ENCODE data around the gene CMC2.

Gene CMC2

DNA sequence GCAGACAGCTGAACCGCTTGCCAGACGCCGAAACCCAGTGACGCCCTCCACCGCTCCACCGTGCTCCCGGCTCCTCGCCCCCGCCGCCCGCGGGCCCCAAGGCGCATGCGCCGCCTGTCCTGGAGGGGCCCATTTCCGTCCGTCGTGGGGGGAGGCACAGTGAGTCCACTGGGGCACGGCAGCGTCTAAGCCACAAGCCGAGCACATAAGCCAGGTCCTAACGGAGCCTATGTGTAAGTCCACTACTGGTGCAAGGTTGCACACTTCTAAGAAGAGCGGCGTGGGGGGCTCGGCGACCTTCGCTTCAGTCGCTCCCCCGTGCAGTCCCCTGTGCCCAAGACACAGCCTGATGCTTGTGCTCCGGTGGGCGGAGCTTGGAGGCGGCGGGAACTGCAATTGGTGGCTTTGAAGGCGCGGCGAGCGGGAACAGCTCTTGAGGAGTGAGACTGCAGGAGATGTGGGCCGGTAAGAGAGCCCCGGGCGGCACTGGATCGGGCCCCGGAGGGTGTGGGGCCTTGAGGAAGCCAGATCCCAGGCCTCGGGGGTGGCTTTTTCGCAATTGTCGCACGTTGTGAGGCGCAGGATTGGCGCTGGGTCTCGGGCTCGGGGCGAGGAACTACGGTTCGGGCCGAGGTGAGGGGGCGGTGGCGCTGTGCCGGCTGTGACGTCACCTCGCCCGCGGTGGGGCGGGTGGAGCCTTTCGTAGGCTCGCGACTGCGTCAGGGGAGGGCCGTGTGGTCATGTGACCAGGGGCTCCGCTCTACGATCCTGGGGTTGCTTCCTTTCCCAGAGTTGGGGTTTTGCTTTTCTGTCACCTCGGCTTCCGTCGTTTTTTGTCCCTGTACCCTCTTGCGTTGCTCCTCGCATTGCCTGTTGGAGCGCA lies at the start of gene CMC2, which contains the start of gene CENPN:
CMC2 (minus strand) TSS at position 73 of the 883 bp plus-strand sequence. CDS start 9,491 bp downstream, outside the sequence.
CENPN (plus strand) TSS at position 402 of the 883 bp plus-strand sequence. CDS start 4,726 bp downstream, outside the sequence.
- DNase-seq: peak; percentile 96

- DNase-seq: no peak
These were observed 47.1 kb upstream of the CMC2 start for GRCh38 chr16:81053761-81054160.

DNA sequence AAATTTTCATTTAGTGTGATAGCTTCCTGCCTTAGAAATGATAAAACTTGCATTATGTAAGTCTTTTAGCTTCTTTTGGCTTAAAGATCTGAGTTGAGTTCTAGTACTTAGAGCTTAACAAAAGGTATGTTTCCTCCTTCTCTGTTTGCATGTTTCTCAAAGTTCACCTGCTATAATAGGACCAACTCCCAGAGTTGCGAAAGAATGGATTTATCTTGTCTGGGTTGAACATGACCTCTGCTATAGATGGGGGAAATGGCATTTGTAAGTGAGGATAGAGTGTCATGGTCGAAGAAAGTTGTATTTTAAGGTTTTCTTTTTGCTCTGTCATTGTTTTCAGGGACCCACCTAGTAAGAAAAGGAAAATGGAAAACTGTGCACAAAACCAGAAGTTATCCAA lies 36.1 kb upstream of the CMC2 start:
- no peak for DNase-seq

- no peak for DNase-seq
These were observed 35.0 kb upstream of the CMC2 start for GRCh38 chr16:81041696-81042095.

- DNase-seq: no peak
These were observed 34.2 kb upstream of the CMC2 start for GRCh38 chr16:81040842-81041241.

- DNase-seq: no peak
These were observed 33.4 kb upstream of the CMC2 start for GRCh38 chr16:81040131-81040530.

- no peak for DNase-seq
These were observed 30.2 kb upstream of the CMC2 start for GRCh38 chr16:81036751-81037350.

- DNase-seq: peak; percentile 41 to 51
These were observed 29.5 kb upstream of the CMC2 start for GRCh38 chr16:81035975-81036750.

DNA sequence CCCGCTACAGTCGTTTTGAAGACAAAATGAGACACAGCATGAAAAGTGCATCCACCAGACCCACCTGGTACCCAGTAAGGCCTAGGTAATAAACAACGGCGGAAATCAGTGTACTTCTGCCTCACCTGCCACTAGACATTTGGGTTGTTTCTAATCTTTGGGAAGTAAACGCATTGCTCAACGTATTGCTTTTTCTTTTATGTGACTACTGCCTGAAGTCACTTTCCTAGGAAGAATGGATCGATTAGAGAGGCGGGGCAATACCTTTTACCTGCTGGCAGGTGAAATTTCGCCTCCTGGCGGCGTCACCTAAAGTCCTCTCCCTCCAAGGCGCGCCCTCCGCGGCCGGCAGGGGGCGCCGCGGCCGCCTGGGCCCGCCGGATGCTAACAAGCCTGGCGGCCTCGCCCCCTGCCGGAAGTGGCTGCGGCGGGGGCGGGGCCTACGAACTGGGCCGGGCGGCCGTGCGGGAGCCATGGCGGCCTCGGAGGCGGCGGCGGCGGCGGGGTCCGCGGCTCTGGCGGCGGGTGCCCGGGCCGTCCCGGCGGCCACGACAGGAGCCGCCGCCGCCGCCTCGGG lies 28.8 kb upstream of the CMC2 start, which contains the start of gene ATMIN:
ATMIN (plus strand) TSS at position 445 of the 577 bp plus-strand sequence; CDS start at position 474, 29 bp downstream.
- peak; percentile 89 to 90 for DNase-seq

DNA sequence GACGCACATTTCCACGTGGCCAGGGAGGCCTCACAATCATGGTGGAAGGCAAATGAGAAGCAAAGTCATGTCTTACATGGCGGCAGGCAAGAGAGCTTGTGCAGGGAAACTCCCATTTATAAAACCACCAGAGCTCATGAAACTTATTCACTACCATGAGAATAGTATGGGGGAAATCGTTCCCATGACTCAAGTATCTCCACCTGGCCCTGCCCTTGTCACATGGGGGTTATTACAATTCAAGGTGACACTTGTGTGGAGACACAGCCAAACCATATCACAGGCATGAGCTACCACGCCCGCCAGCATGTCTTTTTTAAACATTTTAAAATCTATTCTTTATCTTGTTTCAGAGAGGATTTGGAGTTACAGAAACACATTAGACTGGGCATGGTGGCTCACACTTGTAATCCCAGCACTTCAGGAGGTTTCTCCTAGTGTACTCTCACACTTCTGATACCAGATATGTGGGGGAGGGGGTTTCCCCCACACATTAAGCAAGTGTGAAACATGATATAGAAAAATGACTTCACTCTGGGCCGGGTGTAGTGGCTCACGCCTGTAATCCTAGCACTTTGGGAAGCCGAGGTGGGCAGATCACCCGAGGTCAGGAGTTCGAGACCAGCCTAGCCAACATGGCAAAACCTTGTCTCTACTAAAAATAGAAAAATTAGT lies 23.4 kb upstream of the CMC2 start:
- peak in 1 of 2 donors; percentile 26 for DNase-seq

GRCh38 chr16:81026429-81026828 lies 19.7 kb upstream of the CMC2 start:
- no peak for DNase-seq

GRCh38 chr16:81018496-81018895 lies 11.8 kb upstream of the CMC2 start:
- no peak for DNase-seq

DNA sequence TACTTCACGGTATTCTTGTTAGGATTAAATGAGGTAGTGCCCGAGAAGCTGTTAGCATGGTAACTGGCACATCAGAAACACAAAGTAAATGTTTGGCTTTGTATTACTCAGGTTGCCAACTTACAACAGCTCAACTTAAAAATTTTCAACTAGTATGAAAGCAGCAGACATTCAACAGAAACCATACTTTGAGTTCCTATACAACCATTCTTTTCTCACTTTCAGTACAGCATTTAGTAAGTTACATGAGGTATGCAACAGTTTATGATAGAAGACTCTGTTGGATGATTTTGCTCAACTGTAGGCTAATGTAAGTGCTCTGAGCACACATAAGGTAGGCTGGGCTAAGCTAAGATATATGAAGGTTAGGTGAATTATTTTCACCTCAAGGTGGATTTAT lies 8.0 kb upstream of the CMC2 start:
- DNase-seq: no peak

- DNase-seq: no peak
These were observed 6.3 kb upstream of the CMC2 start for GRCh38 chr16:81012974-81013373.

DNA sequence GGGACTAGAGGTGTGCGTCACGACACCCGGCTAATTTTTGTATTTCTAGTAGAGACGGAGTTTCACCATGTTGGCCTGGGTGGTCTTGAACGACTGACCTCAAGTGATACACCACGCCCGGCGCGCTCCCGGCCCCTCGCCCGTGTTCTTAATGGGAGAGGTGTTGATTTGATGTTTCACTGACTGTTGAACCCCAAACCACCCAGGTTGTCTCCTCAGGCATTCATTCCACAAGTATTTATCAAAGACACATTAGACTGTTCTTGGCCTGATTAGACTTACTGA lies 1.8 kb upstream of the CMC2 start:
- no peak for DNase-seq

DNA sequence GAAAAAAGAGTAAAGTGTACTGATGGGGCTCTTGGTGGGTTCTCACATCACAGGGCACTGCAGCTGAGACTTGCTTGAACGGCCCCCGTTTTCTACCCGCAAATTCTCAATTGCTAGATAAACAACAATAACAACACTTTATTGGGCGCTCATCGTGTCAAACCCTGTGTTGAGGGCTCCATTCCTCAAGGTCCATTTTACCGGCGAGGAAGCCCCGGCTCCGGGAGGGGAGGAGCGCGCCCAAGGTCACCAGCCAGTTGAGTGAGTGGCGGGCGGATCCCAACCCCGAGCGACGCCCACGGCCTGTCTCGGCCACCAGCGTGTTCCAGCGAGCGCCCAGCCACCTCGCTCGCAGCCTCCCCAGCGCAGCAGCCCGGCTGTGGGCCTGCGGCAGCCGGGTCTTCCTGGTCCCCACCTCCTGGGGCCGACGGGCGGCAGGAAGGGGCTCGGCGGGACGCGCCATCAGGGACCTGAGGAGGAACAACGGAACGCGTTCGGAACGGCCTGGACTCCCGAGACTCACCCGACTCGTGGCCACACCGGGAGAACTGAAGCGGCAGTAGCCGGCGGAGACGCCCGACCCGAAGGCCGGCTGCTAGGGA lies 373 bp downstream of the CMC2 start:
- peak; percentile 79 for DNase-seq

DNA sequence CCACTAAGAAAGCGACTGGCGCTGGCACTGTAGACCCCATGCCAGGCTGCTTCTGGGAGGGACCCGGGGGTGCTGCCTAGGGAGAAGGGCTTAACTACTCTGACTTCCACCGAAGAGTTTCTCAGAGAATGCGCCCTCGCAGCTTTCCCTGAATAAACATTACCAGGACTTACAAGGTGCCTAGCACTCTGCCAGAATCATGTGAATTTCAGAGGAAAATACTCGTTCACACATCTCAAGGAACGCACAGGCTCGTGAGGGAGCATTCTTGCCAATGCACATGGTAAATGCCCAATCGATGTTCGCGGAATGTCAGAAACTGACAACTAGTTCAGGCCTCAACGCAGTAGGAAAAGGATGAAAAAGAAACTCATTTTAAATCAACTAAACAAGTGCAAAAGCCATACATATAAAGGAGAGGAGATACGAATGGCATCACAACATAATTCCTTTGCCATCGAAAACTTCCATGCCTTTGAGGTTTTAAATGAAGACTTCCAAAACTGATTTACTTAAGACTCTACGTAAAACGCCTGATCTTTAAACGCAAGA lies 999 bp downstream of the CMC2 start:
- DNase-seq: no peak

DNA sequence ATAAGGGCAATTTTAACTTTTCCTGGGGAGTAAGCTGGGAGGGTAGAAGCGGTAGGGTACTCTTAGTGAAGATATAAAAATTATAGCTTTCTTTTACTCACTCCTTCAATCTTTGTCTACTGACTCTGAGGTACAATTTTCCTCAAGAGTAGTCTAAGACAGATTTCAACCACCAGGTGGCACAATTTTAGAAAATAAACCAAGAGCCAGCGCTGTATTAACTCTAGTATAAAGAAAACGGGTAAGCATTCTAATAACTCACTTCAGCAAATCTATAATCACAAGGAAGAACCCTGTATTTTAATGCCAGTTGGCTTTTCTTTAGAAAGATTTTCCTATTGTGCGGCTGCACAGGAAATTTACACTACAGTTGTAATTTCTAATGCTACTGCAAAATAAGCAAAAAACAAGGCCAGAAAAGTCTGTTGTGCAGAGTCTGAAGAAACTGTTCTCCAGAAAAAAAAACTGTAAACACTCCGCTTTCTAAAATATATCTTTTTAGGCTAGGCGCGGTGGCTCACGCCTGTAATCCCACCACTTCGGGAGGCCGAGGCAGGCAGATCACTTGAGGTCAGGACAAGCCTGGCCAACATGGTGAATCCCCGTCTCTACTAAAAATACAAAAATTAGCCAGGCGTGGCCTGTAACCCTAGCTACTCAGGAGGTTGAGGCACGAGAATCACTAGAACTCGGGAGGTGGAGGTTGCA lies 1.9 kb downstream of the CMC2 start:
- DNase-seq: peak in 1 of 2 donors; percentile 34

DNA sequence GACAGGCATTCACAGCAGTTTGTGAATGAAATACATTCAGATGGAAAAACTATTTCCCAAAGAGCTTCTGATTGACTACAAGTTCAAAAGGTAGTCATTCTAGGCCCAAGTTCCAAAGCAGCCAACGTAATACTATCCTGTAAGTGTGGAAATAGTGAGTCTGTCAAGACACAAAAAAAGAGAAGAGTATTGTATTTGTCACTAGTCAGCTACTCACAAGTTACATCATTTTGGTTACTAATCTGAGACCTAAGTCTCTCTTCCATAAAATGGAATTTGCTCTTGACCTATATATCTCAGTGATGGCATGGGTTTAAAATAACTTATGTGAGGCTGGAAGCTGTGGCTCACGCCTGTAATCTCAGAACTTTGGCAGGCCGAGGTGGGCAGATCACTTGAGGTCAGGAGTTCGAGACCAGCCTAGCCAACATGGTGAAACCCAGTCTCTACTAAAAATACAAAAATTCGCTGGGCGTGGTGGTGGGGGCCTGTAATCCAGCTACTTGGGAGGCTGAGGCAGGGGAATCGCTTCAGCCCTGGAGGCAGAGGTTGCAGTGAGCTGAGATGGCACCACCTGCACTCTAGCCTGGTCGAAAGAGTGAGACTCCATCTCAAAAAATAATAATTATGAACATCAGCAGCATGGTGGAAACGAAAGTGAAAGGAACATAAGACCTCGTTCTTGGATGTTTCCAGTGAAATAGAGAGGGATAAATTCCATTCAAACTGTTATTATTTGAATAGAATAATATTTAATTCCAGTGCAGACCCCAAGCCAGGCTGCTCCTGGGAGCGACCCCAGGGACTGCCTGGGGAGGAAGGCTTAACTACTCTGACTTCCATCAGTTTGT lies 2.9 kb downstream of the CMC2 start:
- DNase-seq: peak in 1 of 2 donors; percentile 10

- no peak for DNase-seq
These were observed 3.6 kb downstream of the CMC2 start for GRCh38 chr16:81003064-81003463.
